Tibial nerve (tissue), 4 donors: ENCODE results near the gene KAT8.
"Not testable (repeated sequence)": the region's sequence is repeated elsewhere in the genome, so short reads cannot be mapped to it uniquely, and the experiment has no call there.

Experiments used
- EP300 ChIP-seq, 2 donors: sonication (generic); formaldehyde crosslinking; IDR thresholded peaks; one replicate each; pipeline ENCODE4 v1.6.1; 2017; ENCODE audit warnings: antibody characterized with exemption in 2 of 2, mild to moderate bottlenecking in 1 of 2
- TF ChIP-seq, protein P1 (sequence below), 5 experiments: fragments of 200-600 bp in 3 of 5; fragments of 450-650 bp in 2 of 5; sonication (generic) in 3 of 5; IDR thresholded peaks; one replicate each; pipeline ENCODE4 v1.5.1; 2016 to 2019; ENCODE audit warnings: antibody characterized with exemption in 5 of 5, mild to moderate bottlenecking in 3 of 5, moderate library complexity in 2 of 5

DNA sequence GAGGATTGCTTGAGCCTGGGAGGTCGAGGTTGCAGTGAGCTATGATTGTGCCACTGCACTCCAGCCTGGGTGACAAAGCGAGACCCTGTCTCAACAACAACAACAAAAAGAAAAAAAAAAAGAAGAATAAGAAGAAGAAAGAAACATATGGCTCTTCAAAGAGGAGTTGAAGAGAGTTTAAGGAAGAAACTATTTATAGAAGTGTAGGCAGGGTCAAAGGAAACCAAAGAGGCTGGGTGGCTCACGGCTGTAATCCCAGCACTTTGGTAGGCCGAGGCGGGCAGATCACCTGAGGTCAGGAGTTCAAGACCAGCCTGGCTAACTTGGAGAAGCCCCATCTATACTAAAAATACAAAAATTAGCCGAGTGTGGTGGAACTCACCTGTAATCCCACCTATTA, 33.5 kb downstream of the KAT8 start:
- TF ChIP-seq EP300 (IDR thresholded peaks at IDR 0.05): not testable (repeated sequence)
- TF ChIP-seq, protein P1, sequence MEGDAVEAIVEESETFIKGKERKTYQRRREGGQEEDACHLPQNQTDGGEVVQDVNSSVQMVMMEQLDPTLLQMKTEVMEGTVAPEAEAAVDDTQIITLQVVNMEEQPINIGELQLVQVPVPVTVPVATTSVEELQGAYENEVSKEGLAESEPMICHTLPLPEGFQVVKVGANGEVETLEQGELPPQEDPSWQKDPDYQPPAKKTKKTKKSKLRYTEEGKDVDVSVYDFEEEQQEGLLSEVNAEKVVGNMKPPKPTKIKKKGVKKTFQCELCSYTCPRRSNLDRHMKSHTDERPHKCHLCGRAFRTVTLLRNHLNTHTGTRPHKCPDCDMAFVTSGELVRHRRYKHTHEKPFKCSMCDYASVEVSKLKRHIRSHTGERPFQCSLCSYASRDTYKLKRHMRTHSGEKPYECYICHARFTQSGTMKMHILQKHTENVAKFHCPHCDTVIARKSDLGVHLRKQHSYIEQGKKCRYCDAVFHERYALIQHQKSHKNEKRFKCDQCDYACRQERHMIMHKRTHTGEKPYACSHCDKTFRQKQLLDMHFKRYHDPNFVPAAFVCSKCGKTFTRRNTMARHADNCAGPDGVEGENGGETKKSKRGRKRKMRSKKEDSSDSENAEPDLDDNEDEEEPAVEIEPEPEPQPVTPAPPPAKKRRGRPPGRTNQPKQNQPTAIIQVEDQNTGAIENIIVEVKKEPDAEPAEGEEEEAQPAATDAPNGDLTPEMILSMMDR (IDR thresholded peaks at IDR 0.05): not testable (repeated sequence)
